Left ventricle myocardium inferior (tissue), 1 donor: ENCODE data around the gene OPCML. TPM values are rescaled to one million over a fixed set of nuclear protein-coding genes. Genes with fewer than 3 reads are reported as not detected.

ENCODE experiments used
- DNase-seq: peaks from one replicate; pipeline ENCODE4 v3.0.0-alpha.2; 2020
- H3K27ac ChIP-seq: fragments of 200-600 bp; replicated peaks from 2 replicates; pipeline ENCODE4 v1.8.0; 2021
- H3K27me3 ChIP-seq: fragments of 200-600 bp; 2 replicates; pipeline ENCODE4 v1.8.0; 2021; ENCODE audit warnings: low read depth
- H3K36me3 ChIP-seq: fragments of 200-600 bp; 2 replicates; pipeline ENCODE4 v1.8.0; 2021
- H3K4me1 ChIP-seq: fragments of 200-600 bp; 2 replicates; pipeline ENCODE4 v1.8.0; 2021
- H3K4me3 ChIP-seq: fragments of 200-600 bp; 2 replicates; pipeline ENCODE4 v1.8.0; 2021; ENCODE audit warnings: mild to moderate bottlenecking, moderate library complexity
- H3K9me3 ChIP-seq: fragments of 200-600 bp; replicated peaks from 2 replicates; pipeline ENCODE4 v1.8.0; 2021
- intact Hi-C: fragments of 100-400 bp; cut with micrococcal nuclease; formaldehyde crosslinking; loops from one replicate; pipeline ENCODE4 v1.11.0; 2022
- total RNA-seq: library from RNA; stranded (reverse); fragmentation: NEBNext Ultra II Directional; extraction: Animal tissue kit (Norgen Biotek cat#: 25700); gene quantifications from one replicate; pipeline ENCODE4 v1.2.1, GENCODE V29; 2021
- TF ChIP-seq, protein P1 (sequence below): fragments of 200-600 bp; IDR thresholded peaks from 2 replicates; pipeline ENCODE4 v1.8.0; 2021; ENCODE audit warnings: antibody characterized with exemption, mild to moderate bottlenecking, borderline replicate concordance
- donor health status: DM: no; HTN: yes; CAD: no; lungs with severe emphysema.

Gene OPCML
- total RNA-seq, 1 donor from 2014 or later = 0.63 TPM

- Histone ChIP-seq H3K4me3 (no peak overlapping the region), H3K27ac (no peak overlapping the region), H3K9me3 (peaks cover 3% of the 10 kb centered on the region), H3K27me3 (peaks cover 7% of the 10 kb centered on the region), H3K4me1 (no peaks in the 10 kb centered on the region), H3K36me3 (no peaks in the 10 kb centered on the region)
- intact Hi-C loops = no loop called here
- DNase-seq = no peak
- TF ChIP-seq, protein P1, sequence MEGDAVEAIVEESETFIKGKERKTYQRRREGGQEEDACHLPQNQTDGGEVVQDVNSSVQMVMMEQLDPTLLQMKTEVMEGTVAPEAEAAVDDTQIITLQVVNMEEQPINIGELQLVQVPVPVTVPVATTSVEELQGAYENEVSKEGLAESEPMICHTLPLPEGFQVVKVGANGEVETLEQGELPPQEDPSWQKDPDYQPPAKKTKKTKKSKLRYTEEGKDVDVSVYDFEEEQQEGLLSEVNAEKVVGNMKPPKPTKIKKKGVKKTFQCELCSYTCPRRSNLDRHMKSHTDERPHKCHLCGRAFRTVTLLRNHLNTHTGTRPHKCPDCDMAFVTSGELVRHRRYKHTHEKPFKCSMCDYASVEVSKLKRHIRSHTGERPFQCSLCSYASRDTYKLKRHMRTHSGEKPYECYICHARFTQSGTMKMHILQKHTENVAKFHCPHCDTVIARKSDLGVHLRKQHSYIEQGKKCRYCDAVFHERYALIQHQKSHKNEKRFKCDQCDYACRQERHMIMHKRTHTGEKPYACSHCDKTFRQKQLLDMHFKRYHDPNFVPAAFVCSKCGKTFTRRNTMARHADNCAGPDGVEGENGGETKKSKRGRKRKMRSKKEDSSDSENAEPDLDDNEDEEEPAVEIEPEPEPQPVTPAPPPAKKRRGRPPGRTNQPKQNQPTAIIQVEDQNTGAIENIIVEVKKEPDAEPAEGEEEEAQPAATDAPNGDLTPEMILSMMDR = no peak
These were observed 1004.1 kb downstream of the OPCML start for GRCh38 chr11:132528181-132528580.

GRCh38 chr11:132523929-132524328 is 1008.4 kb downstream of the OPCML start:
- no peak overlapping the region for H3K27ac ChIP-seq
- H3K9me3 ChIP-seq = peaks cover 3% of the 10 kb centered on the region
- no peaks in the 10 kb centered on the region for H3K36me3 ChIP-seq
- H3K4me3 ChIP-seq = no peak overlapping the region
- TF ChIP-seq, protein P1 = no peak
- intact Hi-C loops = no loop called here
- no peaks in the 10 kb centered on the region for H3K4me1 ChIP-seq
- peaks cover 4% of the 10 kb centered on the region for H3K27me3 ChIP-seq
- no peak for DNase-seq

DNA sequence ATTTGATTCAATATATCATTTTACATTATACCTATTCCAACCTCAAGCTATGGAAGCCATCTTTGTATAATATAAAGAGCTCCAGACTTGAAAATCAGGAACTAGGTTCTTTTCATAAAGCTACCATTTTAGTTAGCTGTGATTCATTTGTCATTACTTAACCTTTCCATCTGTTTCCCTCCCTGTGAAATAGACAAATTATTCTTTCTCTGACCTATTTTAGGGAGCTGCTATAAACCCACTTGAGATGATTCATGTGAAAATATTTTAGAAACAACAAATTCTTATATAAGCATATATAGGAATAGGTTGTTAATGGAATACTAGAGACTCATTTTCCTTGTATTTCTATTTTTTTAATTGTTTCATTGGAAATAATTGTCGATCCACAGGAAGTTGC is 1012.1 kb downstream of the OPCML start:
- Histone ChIP-seq H3K4me3 (no peak overlapping the region), H3K9me3 (peaks cover 3% of the 10 kb centered on the region), H3K27me3 (peaks cover 4% of the 10 kb centered on the region), H3K36me3 (no peaks in the 10 kb centered on the region), H3K27ac (no peak overlapping the region), H3K4me1 (no peaks in the 10 kb centered on the region)
- no peak for DNase-seq
- TF ChIP-seq, protein P1 = no peak
- intact Hi-C loops = no loop called here

GRCh38 chr11:132519241-132519815 is 1013.0 kb downstream of the OPCML start:
- H3K27ac ChIP-seq = no peak overlapping the region
- TF ChIP-seq, protein P1 = no peak
- DNase-seq = no peak
- H3K4me1 ChIP-seq = no peaks in the 10 kb centered on the region
- no peaks in the 10 kb centered on the region for H3K9me3 ChIP-seq
- no peak overlapping the region for H3K4me3 ChIP-seq
- peaks cover 4% of the 10 kb centered on the region for H3K27me3 ChIP-seq
- intact Hi-C loops = no loop called here
- no peaks in the 10 kb centered on the region for H3K36me3 ChIP-seq

DNA sequence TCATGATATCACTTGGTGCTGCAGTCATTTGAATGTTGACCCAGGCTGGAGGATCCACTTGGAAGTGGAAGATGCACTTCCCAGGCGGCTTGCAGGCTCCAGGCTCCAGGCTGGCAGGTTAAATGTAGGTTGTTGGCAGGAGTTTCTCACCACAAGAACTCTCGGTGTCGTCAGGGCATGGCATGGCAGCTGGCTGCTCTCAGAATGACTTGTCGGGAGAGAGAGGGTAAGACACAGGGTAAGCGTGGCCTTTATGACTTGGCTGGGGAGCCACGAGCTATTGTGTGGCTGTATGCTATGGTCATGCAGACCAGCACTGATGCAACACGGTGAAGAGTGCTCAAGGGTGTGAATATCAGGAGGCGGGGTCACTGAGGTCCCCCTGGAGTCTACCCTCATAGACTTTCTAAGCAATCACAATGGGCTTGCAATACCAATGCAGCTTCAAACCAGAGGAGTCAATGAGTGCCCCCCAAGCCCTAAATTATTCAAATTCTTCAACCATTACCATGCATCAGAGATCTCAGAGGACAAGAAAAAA is 1027.7 kb downstream of the OPCML start:
- TF ChIP-seq, protein P1 = no peak
- H3K36me3 ChIP-seq = no peaks in the 10 kb centered on the region
- no peak overlapping the region for H3K27ac ChIP-seq
- peaks cover 19% of the 10 kb centered on the region for H3K9me3 ChIP-seq
- H3K4me1 ChIP-seq = no peaks in the 10 kb centered on the region
- intact Hi-C loops = no loop called here
- no peak overlapping the region for H3K4me3 ChIP-seq
- peaks cover 35% of the 10 kb centered on the region for H3K27me3 ChIP-seq
- no peak for DNase-seq
